A375 (cell line): ENCODE measurements around the gene METTL25B. TPM values are rescaled to one million over a fixed set of nuclear protein-coding genes. Genes with fewer than 3 reads are reported as not detected.

ENCODE experiments used
- total RNA-seq: library from RNA; depleted of rRNA; stranded (reverse); fragments of >200 nt; shearing (Covaris generic); gene quantifications from 2 replicates; pipeline ENCODE4 v1.2.3, GENCODE V29; 2014; rRNA removed

The METTL25B gene
- 28.6 and 47.5 TPM in 2 replicates for total RNA-seq

GRCh38 chr1:156727926-156728598, at the start of gene METTL25B:
TSS of gene METTL25B (plus strand) at chr1:156728469. CDS start at chr1:156729105, 636 bp downstream.

DNA sequence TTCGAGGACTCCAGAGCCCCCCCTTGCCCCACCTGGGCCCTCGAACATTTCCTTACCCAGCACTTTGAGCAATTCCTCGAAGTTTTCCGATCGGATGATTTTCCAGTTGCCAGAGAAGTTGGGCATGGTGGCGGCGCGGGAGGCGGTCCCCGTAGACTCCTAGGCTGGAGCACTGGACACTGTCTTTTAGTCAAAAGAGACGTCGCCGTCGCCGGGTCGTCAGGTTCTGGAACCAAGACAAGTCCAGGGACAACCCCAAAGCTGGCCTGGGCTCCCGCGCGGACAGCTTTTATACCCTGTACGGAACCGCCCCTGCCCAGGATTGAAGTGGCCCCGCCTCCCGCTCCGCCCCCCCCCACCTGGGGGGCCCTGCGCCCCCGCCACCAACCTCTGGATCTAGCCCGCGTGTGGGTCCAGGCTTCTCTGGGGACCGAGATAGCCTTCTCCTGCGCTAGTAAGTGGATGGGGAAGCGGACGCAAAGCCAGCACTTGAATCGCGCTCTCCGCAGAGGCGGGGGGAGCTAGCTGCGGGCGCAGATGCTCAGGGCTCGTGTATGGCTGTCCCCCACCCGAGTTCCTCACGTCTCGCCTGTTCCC, 22.9 kb upstream of the METTL25B start, which contains the start of gene CRABP2:
TSS of gene CRABP2 (minus strand) at position 263 of the 597 bp plus-strand sequence. CDS start at position 126, 137 bp downstream.

GRCh38 chr1:156728599-156729462, 562 bp downstream of the METTL25B start, which contains the start of gene ISG20L2:
TSS of gene ISG20L2 (minus strand) at chr1:156728766. CDS start at chr1:156727652, 1,114 bp downstream.

DNA sequence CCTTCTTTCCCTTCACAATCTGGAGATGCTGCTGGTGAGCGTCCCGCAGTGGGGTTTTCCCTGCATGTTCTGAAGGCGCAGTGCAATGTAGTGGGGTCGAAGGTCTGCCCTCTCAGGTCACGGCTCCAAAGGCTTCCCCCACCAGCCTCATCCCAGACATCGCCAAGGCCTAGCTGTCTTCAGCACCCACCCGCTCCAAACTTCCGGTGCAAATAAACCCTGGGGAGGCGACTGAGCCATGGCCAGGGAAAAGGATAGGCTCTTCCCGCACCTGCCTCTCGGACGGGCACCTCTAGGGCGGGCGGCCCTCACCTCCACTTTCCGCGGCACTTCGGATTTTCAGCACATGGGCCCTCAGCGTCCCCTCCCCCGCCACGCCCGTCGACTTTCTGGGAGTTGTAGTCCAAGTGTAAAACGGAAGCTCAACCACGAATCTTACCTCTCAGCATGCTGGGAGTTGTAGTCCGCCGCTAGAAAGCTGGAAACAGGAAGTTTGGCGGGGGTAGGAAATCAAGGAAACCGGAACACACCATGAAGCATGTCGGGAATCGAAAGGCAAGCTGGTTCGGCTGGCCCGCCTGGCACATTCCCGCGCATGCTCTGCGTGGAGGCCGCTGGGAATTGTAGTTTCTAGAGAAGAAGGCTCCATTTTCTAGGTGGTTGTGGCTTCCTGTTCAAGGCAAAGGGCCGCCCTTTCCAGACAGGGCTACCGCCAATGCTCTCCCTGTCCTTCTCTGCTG, 12.6 kb downstream of the METTL25B start, which contains the start of gene MRPL24:
TSS of gene MRPL24 (minus strand) at position 348 of the 740 bp plus-strand sequence. CDS start 2,384 bp downstream, outside the sequence.

GRCh38 chr1:156751451-156751756, 23.1 kb downstream of the METTL25B start, which contains the start of gene HDGF:
TSS of gene HDGF (minus strand) at chr1:156751675. CDS start at chr1:156751429, 246 bp downstream.

DNA sequence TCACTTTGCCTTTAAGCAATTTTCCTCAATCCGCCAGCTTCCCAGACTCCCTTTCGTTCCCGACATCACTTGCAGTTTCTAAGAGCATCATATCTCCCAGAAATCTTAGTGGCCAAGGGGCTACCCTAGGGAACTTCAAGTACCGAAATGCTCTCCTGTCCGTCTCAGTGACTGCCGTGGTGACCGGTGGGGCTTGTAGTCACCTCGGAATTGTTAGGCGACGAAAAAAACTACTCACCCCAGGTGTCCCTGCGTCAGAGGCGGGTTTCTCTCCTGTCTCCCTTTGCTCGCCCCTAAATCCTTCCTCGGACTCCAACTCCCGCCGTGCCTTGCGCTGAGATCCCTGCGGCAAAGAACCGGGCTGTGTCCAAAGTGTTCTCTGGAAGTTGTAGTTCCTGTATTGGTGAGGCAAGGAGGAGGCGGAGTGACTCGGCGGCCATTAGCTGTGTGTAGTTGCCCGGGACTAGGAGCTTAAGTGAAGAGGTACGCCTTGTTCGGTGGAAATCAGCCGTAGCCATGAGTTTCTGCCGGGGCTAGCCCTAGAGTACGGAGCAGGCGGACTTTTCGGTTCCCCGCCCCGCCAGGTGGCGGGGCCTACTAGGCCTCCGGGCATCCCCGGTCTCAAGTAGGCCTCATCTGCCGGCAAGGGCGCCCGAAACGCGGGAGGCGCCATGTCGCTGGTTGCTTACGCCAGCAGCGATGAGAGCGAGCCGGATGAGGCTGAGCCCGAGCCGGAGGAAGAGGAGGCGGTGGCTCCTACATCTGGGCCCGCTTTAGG, 39.0 kb downstream of the METTL25B start, which contains the start of gene PRCC:
TSS of gene PRCC (plus strand) at position 435 of the 778 bp plus-strand sequence. CDS start at position 672, 237 bp downstream.

Other genes starting within 250 kb of the METTL25B start
- 23.1 and 26.2 TPM in 2 replicates for gene MEF2D, start 227.7 kb upstream of the METTL25B start, total RNA-seq
- gene IQGAP3, start 155.9 kb upstream of the METTL25B start, total RNA-seq = 99.3 and 101 TPM in 2 replicates
- gene TTC24, start 148.7 kb upstream of the METTL25B start, total RNA-seq = not detected in 2 replicates
- 215 and 218 TPM in 2 replicates for gene NAXE, start 136.7 kb upstream of the METTL25B start, total RNA-seq
- 101 and 103 TPM in 2 replicates for gene GPATCH4, start 127.0 kb upstream of the METTL25B start, total RNA-seq
- not detected in 2 replicates for gene HAPLN2, start 109.1 kb upstream of the METTL25B start, total RNA-seq
- not detected in 2 replicates for gene BCAN, start 86.4 kb upstream of the METTL25B start, total RNA-seq
- 47.5 and 50.1 TPM in 2 replicates for gene NES, start 51.1 kb upstream of the METTL25B start, total RNA-seq
- gene CRABP2, start 22.9 kb upstream of the METTL25B start, total RNA-seq = 1.8 and 2.6 TPM in 2 replicates
- gene ISG20L2, start 297 bp downstream of the METTL25B start, total RNA-seq = 44.0 and 46.3 TPM in 2 replicates
- gene MRPL24, start 12.6 kb downstream of the METTL25B start, total RNA-seq = 263 and 271 TPM in 2 replicates
- 661 and 664 TPM in 2 replicates for gene HDGF, start 23.2 kb downstream of the METTL25B start, total RNA-seq
- gene PRCC, start 39.1 kb downstream of the METTL25B start, total RNA-seq = 71.5 and 86.6 TPM in 2 replicates
- 1.0 and 1.8 TPM in 2 replicates for gene SH2D2A, start 88.4 kb downstream of the METTL25B start, total RNA-seq
- gene INSRR, start 130.6 kb downstream of the METTL25B start, total RNA-seq = 0.05 TPM in 1 of 2 replicates, not detected in the other
- gene NTRK1, start 132.4 kb downstream of the METTL25B start, total RNA-seq = 0.91 and 1.1 TPM in 2 replicates
- 0.49 and 1.7 TPM in 2 replicates for gene PEAR1, start 165.2 kb downstream of the METTL25B start, total RNA-seq
- not detected in 2 replicates for gene LRRC71, start 192.2 kb downstream of the METTL25B start, total RNA-seq